IMR-90 (cell line): ENCODE measurements around the gene MAP6. TPM values are rescaled to one million over a fixed set of nuclear protein-coding genes. Genes with fewer than 3 reads are reported as not detected.

Experiments
- ATAC-seq: fragments of 200-7000 bp; cut with Tn5 transposase; 2 replicates; pipeline ENCODE4 v1.9.1; 2020; ENCODE audit warnings: low read depth, mild to moderate bottlenecking, moderate library complexity
- BruUV-seq: library from RNA; stranded (reverse); fragments of 400-500 nt; replicated peaks from 2 replicates; lab custom pipeline; 2021; lab: Mats Ljungman, UMichigan
- CTCF ChIA-PET: fragments of 300-600 bp; formaldehyde crosslinking; extraction: SDS; loops from one replicate; lab custom pipeline; 2021; ENCODE audit warnings: antibody characterized with exemption; lab: Yijun Ruan, JAX
- POLR2A ChIA-PET: fragments of 300-600 bp; sonication (Branson Sonifier 250); formaldehyde crosslinking; loops from one replicate; lab custom pipeline; 2022; ENCODE audit warnings: antibody characterized with exemption; ENCODE audit not compliant: unreplicated experiment; lab: Charles Lee
- DNase-seq: peaks from one replicate; pipeline ENCODE4 v3.0.0; 2013
- H2AFZ ChIP-seq: replicated peaks from 2 replicates; pipeline ENCODE3; 2013; ENCODE audit warnings: low read length, mild to moderate bottlenecking; ENCODE audit not compliant: poor library complexity
- H2AK5ac ChIP-seq: 2 replicates; pipeline ENCODE4 v1.6.1; 2013; ENCODE audit warnings: low read depth, low read length, inconsistent platforms
- H2AK9ac ChIP-seq: replicated peaks from 2 replicates; pipeline ENCODE3; 2013; ENCODE audit warnings: mild to moderate bottlenecking, low read depth, low read length, moderate library complexity; ENCODE audit not compliant: poor library complexity
- H2BK120ac ChIP-seq: 2 replicates; pipeline ENCODE4 v1.6.1; 2013; ENCODE audit warnings: low read depth, low read length, inconsistent platforms
- H2BK15ac ChIP-seq: 3 replicates; pipeline ENCODE4 v1.6.1; 2013; ENCODE audit warnings: low read depth, low read length, inconsistent platforms
- H2BK20ac ChIP-seq: 2 replicates; pipeline ENCODE4 v1.6.1; 2013; ENCODE audit warnings: low read depth, mild to moderate bottlenecking, inconsistent platforms, low read length, moderate library complexity
- H2BK5ac ChIP-seq: 2 replicates; pipeline ENCODE4 v1.6.1; 2013; ENCODE audit warnings: mild to moderate bottlenecking, low read depth, low read length, inconsistent platforms; ENCODE audit not compliant: poor library complexity, severe bottlenecking
- H3K14ac ChIP-seq: replicated peaks from 2 replicates; pipeline ENCODE4 v1.6.1; 2013; ENCODE audit warnings: low read depth, low read length, inconsistent platforms
- H3K18ac ChIP-seq: 2 replicates; pipeline ENCODE4 v1.6.1; 2013; ENCODE audit warnings: low read depth, low read length, control low read depth
- H3K23ac ChIP-seq: 2 replicates; pipeline ENCODE4 v1.6.1; 2013; ENCODE audit warnings: low read depth, low read length, inconsistent platforms
- H3K27ac ChIP-seq: 2 replicates; pipeline ENCODE4 v1.5.1; 2013; ENCODE audit warnings: mild to moderate bottlenecking, control low read depth, low read length; ENCODE audit not compliant: insufficient read depth
- H3K27me3 ChIP-seq: 2 replicates; pipeline ENCODE4 v1.6.1; 2013; ENCODE audit warnings: low read length; ENCODE audit not compliant: control insufficient read depth, insufficient read depth
- H3K36me3 ChIP-seq: 2 replicates; pipeline ENCODE4 v1.6.1; 2013; ENCODE audit warnings: low read length, mixed read lengths; ENCODE audit not compliant: control insufficient read depth, insufficient read depth
- H3K4ac ChIP-seq: 2 replicates; pipeline ENCODE4 v1.6.1; 2013; ENCODE audit warnings: low read depth, low read length, inconsistent platforms
- H3K4me1 ChIP-seq: 2 replicates; pipeline ENCODE4 v1.6.1; 2013; ENCODE audit warnings: low read length, mixed read lengths; ENCODE audit not compliant: control insufficient read depth, insufficient read depth
- H3K4me2 ChIP-seq: 2 replicates; pipeline ENCODE4 v1.6.1; 2013; ENCODE audit warnings: low read depth, mild to moderate bottlenecking, control low read depth, low read length, moderate library complexity
- H3K4me3 ChIP-seq: 2 replicates; pipeline ENCODE4 v1.5.1; 2013; ENCODE audit warnings: low read depth, mild to moderate bottlenecking, control low read depth, low read length, moderate library complexity; ENCODE audit not compliant: insufficient read depth
- H3K56ac ChIP-seq: 2 replicates; pipeline ENCODE4 v1.6.1; 2013; ENCODE audit warnings: low read length, inconsistent platforms; ENCODE audit not compliant: insufficient read depth; ENCODE audit errors: extremely low read depth
- H3K79me1 ChIP-seq, 2 experiments: 2 replicates each; pipeline ENCODE4 v1.6.1; 2013; ENCODE audit warnings: low read length in 2 of 2, inconsistent platforms in 1 of 2, low read depth in 1 of 2
- H3K9ac ChIP-seq: 2 replicates; pipeline ENCODE4 v1.6.1; 2013; ENCODE audit warnings: low read depth, low read length, control low read depth
- H3K9me1 ChIP-seq: 2 replicates; pipeline ENCODE4 v1.6.1; 2013; ENCODE audit warnings: low read length, inconsistent platforms; ENCODE audit not compliant: insufficient read depth
- H3K9me3 ChIP-seq: 2 replicates; pipeline ENCODE4 v1.6.1; 2013; ENCODE audit warnings: low read length; ENCODE audit not compliant: control insufficient read depth, insufficient read depth
- H4K20me1 ChIP-seq: 2 replicates; pipeline ENCODE4 v1.6.1; 2013; ENCODE audit warnings: low read length, inconsistent platforms; ENCODE audit not compliant: insufficient read depth
- H4K5ac ChIP-seq: 2 replicates; pipeline ENCODE4 v1.6.1; 2013; ENCODE audit warnings: mild to moderate bottlenecking, low read depth, low read length, control low read depth
- H4K8ac ChIP-seq, 2 experiments: 2 replicates each; pipeline ENCODE4 v1.6.1; 2013; ENCODE audit warnings: low read depth in 2 of 2, low read length in 2 of 2, control low read depth in 1 of 2, inconsistent platforms in 1 of 2
- H4K91ac ChIP-seq: 2 replicates; pipeline ENCODE4 v1.6.1; 2013; ENCODE audit warnings: low read depth, low read length, inconsistent platforms; ENCODE audit not compliant: insufficient read depth
- CEBPB ChIP-seq: IDR thresholded peaks from 2 replicates; pipeline ENCODE4 v1.6.1; 2012; ENCODE audit warnings: low read depth, low read length, improper control_type of control experiment
- CHD1 ChIP-seq: IDR thresholded peaks from 2 replicates; pipeline ENCODE4 v1.6.1; 2012; ENCODE audit warnings: low read depth, low read length, improper control_type of control experiment
- RCOR1 ChIP-seq: IDR thresholded peaks from 2 replicates; pipeline ENCODE4 v1.6.1; 2012; ENCODE audit warnings: mild to moderate bottlenecking, low read length, improper control_type of control experiment; ENCODE audit not compliant: insufficient replicate concordance
- WGBS, 2 experiments: methylation state at CpG; one replicate each; pipeline versions ENCODE4 v1.1.5 to v1.1.7; 2013; ENCODE audit warnings: missing lambda C conversion rate in 2 of 2; ENCODE audit not compliant: insufficient read length in 1 of 2; ENCODE audit errors: extremely low coverage in 2 of 2; 5-methylcytosine and 5-hydroxymethylcytosine counted together
- dilution Hi-C: fragments of 300-500 bp; cut with HindIII; formaldehyde crosslinking; loops from one replicate; pipeline ENCODE4 v1.14.3; 2018; ENCODE audit warnings: low sequenced_read_pairs; ENCODE audit not compliant: unreplicated experiment
- in situ Hi-C: fragments of 300-500 bp; cut with MboI; formaldehyde crosslinking; loops from 3 replicates; pipeline ENCODE4 v1.14.3; 2019; ENCODE audit warnings: low sequenced_read_pairs, inconsistent platforms, mixed read lengths
- intact Hi-C: fragments of 100-400 bp; cut with micrococcal nuclease; formaldehyde crosslinking; loops from 2 replicates; pipeline ENCODE4 v1.10.0; 2022
- polyA plus RNA-seq, 3 experiments: library from polyadenylated mRNA; depleted of rRNA; stranded (reverse); fragments of >200 nt; gene quantifications; 2 replicates each; pipeline ENCODE4 v1.2.3, GENCODE V29; 2012; ENCODE audit warnings: low replicate concordance in 1 of 3
- total RNA-seq: library from RNA; depleted of rRNA; stranded (reverse); fragments of >200 nt; gene quantifications from 2 replicates; pipeline ENCODE4 v1.2.3, GENCODE V29; 2012

Gene MAP6
- total and polyA plus RNA-seq, 2 of the 4 experiments (the other 2 are of a cell fraction), result 3.0 to 3.4 TPM

DNA sequence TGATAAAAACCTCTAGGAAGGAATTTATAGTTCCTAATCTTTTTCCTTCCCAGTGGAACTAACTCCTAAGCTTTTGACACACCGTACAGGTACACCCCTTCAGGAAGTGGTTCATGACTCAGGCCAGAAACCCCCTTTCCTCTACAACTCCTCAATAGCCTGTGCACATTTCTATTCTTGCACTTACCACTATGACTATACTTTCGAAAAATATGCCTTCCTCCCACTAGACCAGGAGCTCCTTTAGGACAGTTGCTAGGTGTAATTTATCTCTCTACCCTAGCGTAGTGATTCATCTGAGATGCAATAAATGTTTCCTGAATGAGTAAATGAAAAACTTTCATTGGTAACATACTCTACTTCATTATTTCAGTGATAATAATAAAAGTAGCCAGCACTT, 14.5 kb downstream of the MAP6 start:
- Histone ChIP-seq H3K9me3 (no peaks in the 10 kb centered on the region), H2BK5ac (peak overlapping the region; percentile 97), H2AFZ (no peak overlapping the region), H4K8ac (peak overlapping the region in 1 of 2 experiments; percentile 64; a peak in 1 of 4 replicates), H2BK120ac (peak overlapping the region; percentile 89; the same call in 1 of the 2 replicates), H2BK15ac (peak overlapping the region; percentile 40; the same call in 1 of the 3 replicates), H3K4me3 (no peak overlapping the region), H3K4ac (peak overlapping the region; percentile 49; the same call in 1 of the 2 replicates), H4K91ac (0 out of 2 replicates have a peak overlapping the region, but pooled peaks have one; percentile 12), H3K27ac (peak overlapping the region; percentile 62), H3K4me1 (peaks cover 19% of the 10 kb centered on the region), H3K14ac (no peak overlapping the region), H3K4me2 (peak overlapping the region; percentile 56; the same call in 1 of the 2 replicates), H3K27me3 (no peaks in the 10 kb centered on the region), H3K36me3 (no peaks in the 10 kb centered on the region), H2BK20ac (no peak overlapping the region), H3K79me1 (peaks cover 0 to 3% of the 10 kb centered on the region in 2 experiments; a peak in 1 of 4 replicates), H3K9ac (no peak overlapping the region), H4K5ac (peak overlapping the region; percentile 59; the same call in 1 of the 2 replicates), H2AK5ac (peak overlapping the region; percentile 63; the same call in 1 of the 2 replicates), H3K23ac (no peak overlapping the region), H3K18ac (peak overlapping the region; percentile 84; the same call in 1 of the 2 replicates), H3K9me1 (peaks cover 12% of the 10 kb centered on the region), H4K20me1 (no peaks in the 10 kb centered on the region; the same call in 1 of the 2 replicates), H2AK9ac (no peak overlapping the region), H3K56ac (0 out of 2 replicates have a peak overlapping the region, but pooled peaks have one; percentile 8)
- POLR2A ChIA-PET, result no interaction called here
- TF ChIP-seq CEBPB, result peak; percentile 61; the same call in 1 of the 2 replicates
- no peak for TF ChIP-seq CHD1
- peak; percentile 45 for TF ChIP-seq RCOR1
- dilution Hi-C loops (no loop called here), intact Hi-C loops (no loop called here), in situ Hi-C loops (no loop called here)
- DNase-seq (peak; percentile 84), ATAC-seq (peak; percentile 58)
- CTCF ChIA-PET, result interaction anchor here (0.6 kb wide), 1 partner anchor 654 kb away, joined by 3 read pairs; no protein-coding TSS in a partner anchor
- BruUV-seq, result no TSS peak
- no CpG with 5 or more reads among the region's 3 CpGs for WGBS, 2 experiments
